Activated T-cell treated with anti-CD3 and anti-CD28 coated beads for 1 hour (primary cell): ENCODE results near the gene ACAA1.
"Not testable (repeated sequence)": the region's sequence is repeated elsewhere in the genome, so short reads cannot be mapped to it uniquely, and the experiment has no call there.

Source experiments
- DNase-seq: peaks from one replicate; pipeline ENCODE4 v3.0.0-alpha.2; 2020; ENCODE audit warnings: low read depth

ACAA1 gene, protein sequence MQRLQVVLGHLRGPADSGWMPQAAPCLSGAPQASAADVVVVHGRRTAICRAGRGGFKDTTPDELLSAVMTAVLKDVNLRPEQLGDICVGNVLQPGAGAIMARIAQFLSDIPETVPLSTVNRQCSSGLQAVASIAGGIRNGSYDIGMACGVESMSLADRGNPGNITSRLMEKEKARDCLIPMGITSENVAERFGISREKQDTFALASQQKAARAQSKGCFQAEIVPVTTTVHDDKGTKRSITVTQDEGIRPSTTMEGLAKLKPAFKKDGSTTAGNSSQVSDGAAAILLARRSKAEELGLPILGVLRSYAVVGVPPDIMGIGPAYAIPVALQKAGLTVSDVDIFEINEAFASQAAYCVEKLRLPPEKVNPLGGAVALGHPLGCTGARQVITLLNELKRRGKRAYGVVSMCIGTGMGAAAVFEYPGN

DNA sequence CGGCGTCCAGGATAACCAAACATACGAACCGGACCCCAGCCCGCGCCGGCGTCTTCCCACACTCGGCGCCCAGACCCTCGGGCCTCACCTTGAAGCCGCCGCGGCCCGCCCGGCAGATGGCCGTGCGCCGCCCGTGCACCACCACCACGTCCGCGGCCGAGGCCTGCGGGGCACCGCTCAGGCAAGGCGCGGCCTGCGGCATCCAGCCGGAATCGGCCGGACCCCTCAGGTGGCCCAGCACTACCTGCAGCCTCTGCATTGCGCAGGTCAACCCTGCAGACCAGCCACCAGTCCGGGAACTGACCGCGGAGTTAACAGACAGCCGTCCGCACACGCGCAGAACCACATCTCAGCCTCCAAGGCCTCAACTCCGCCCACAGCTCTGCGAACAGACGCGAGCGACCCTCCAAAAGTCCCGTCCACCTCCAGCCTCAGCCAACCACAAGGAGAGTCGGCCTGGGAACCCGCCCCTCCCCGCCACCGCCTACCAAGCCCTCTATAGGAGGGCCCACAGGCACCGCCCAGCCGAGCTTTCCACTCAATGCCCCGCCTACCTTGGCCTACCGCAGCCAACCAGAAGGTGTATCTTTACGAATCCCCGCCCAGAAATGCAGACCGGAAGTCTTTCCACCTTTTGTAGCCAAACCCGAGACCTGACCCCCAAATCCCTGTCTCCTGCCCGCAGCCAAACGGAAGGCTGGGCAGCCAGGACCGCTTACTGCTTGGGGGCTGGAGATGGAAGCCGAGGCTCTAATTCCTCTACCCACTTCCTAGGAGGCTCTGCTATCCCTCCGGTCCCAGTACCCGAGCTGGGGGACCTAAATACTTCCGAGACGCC lies at the start of gene ACAA1:
TSS of gene ACAA1 (minus strand) at position 351 of the 838 bp plus-strand sequence. CDS start at position 259, 92 bp downstream.
- peak; percentile 96 for DNase-seq

GRCh38 chr3:38177181-38177580 lies 40.3 kb upstream of the ACAA1 start:
- no peak for DNase-seq

DNA sequence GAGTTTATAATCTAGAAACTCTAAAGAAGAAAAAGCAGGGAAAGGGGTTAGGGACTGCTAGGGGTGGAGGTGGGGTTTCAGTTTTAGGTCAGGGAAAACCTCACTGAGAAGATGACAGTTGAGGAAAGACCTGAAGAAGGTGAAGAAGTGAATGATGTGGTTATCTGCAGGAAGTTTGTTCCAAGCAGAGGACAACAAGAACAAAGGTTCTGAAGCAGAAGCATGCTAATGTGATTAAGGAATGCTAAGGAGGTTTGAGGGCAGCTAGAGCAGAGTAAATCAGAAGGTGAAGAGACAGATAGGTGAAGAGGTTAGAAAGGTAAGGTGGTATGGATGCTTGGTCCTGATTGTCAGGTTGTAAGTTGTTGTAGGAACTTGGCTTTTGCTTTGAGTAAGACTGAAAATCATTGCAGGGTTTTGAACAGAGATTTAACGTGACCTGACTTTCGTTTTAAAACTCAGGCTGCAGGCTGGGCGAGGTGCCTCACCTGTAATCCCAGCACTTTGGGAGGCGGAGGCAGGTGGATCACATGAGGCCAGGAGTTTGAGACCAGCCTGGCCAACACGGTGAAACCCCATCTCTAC lies 37.0 kb upstream of the ACAA1 start:
- DNase-seq = no peak

- no peak for DNase-seq
These were observed 34.7 kb upstream of the ACAA1 start for GRCh38 chr3:38171622-38172021.

DNA sequence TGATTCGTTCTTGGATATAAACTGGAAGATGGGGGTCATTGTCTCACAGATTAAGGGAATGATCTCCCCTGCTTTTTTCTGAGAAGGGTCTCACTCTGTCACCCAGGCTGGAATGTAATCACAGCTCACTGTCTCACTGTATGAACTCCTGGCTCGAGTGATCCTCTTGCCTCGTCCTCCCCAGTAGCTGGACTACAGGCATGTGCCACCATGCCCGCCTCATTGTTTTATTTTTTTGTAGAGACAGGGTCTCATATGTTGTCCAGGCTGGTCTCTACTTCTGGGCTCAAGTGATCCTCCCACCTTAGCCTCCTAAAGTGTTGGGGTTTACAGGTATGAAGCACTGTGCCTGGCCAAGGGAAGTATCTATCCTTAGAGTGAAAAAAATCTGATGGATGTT lies 33.8 kb upstream of the ACAA1 start:
- no peak for DNase-seq

- no peak for DNase-seq
These were observed 32.0 kb upstream of the ACAA1 start for GRCh38 chr3:38169027-38169317.

DNA sequence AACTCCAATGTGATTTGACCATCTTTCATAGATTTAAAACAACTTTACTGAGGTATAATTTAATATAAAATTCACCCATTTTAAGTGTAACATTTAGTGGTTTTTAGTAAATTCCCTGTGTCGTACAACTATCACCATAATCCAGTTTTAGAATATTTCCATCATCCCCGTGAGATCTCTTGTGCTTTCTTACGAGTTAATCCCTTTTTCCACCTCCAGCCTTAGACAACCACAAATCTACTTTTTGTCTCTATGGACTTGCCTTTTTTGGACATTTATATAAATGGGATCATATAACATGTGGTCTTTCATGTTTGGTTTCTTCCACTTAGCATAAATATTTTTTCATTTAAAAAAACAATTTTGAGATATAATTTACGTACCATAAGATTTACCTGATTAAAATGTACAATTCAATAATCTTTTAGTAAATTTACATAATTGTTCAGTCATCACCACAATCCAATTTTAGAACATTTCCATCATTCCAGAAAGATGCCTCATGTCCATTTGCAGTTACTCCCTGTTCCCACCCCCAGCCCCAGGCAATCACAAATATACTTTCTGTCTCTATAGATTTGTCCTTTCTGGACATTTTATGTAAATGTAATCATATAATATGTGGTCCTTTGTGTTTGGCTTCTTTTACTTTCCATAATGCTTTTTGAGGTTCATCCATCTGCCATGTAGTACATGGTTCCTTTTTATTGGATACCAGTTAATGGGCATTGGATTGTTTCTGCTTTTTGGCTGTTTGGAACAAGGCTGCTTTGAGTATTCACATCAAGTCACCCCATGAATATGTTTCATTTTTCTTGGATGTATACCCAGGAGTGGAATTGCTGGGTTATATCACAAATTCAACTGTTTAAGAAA lies 31.5 kb upstream of the ACAA1 start:
- no peak for DNase-seq

- no peak for DNase-seq
These were observed 30.7 kb upstream of the ACAA1 start for GRCh38 chr3:38167591-38167990.

- no peak for DNase-seq
These were observed 28.9 kb upstream of the ACAA1 start for GRCh38 chr3:38165722-38166387.

DNA sequence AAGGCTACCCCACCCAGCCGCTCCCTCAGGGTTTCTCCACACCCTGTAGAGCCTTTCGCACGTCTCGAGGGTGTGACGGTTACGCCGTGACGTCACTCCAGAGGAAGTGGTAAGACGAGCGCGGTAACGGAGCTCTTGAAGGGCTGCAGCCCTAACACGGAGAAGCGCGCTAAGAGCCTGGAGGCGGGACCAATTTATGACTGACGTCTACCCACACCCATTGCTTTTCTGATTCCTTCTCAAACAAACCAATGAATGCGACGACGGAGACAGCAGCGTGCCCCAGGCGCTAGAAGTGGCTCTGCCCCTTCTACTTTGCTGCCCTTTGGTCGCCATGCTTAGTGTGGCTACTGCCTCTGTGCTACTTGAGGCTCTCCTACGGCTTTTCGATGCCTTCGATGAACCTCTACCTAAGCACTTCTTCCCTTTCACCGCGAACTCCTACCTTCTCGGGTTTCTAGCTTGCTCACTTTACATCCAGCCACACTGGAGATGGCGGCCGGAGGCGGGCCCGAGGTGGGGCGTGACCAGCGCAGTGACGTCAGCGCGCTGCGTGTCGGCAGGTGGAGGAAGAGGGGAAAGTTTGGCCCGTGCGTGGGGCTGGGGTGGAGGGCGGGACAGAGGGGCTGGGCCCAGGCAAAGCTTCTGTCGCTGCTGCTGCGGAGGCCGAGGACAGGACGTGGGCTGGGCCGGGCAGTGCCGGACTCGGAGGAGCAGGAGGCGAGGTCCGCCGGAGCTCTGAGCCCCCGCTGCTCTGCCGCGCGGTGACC lies 28.2 kb upstream of the ACAA1 start, which contains the start of gene OXSR1:
TSS of gene OXSR1 (plus strand) at position 586 of the 770 bp plus-strand sequence. CDS start 340 bp downstream, outside the sequence.
- peak; percentile 91 for DNase-seq

- DNase-seq = no peak
These were observed 27.7 kb upstream of the ACAA1 start for GRCh38 chr3:38164643-38164951.

DNA sequence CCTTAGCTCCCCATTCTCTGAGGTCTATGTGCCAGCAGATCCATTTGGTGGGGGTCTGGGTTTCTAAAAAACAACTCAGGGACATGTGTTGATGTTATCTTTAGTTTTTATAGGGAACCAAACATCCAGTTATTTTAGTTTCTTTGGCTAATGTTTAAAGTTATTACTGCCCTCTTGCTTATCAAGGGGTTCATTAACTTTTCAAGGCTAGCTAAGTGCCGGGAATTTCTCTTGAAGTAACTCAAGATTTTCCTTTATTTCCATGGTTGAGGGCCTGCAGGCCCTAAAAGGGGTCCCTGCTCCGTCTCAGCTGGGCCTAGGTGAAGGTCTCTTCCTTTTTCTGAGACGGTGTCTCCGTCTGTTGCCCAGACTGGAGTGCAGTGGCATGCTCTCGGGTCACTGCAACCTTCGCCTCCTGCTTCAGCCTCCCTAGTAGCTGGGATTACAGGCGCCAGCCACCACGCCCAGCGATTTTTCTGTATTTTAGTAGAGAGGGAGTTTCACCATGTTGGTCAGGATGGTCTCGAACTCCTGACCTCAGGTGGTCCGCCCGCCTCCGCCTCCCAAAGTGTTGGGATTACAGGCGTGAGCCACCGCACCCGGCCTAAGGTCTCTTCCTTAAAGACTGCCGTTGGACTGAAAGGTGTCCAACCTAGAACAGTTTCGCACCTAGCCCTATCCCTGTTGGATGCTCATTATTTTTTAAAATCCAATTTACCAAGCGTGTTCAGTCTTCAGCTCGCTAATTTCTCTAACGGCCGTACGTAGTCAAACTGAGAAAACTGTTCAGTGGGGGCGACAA lies 27.1 kb upstream of the ACAA1 start:
- DNase-seq = no peak

GRCh38 chr3:38163117-38163840 lies 26.4 kb upstream of the ACAA1 start:
- DNase-seq = no peak

- DNase-seq = not testable (repeated sequence)
These were observed 23.8 kb upstream of the ACAA1 start for GRCh38 chr3:38160704-38161103.

GRCh38 chr3:38158472-38158871 lies 21.5 kb upstream of the ACAA1 start:
- DNase-seq = no peak

DNA sequence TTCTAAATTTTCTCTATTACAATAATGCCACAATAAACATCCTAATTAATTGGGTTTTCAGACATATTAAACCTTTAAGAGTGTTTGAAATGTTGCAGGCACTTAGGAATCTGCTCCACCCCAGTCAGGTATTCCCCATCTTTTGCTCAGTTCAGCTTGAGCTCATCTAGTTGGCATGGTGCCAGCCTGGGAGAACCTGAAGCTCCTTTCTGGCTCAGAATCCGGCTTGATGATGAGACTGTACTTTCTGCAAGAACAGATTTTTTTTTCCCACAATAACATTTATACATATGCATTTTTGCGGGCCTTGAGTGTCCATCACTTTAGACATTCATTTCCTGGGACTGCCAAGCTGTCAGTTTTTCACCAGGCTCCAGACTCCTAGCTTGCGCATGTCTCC lies 20.7 kb upstream of the ACAA1 start:
- DNase-seq = no peak

DNA sequence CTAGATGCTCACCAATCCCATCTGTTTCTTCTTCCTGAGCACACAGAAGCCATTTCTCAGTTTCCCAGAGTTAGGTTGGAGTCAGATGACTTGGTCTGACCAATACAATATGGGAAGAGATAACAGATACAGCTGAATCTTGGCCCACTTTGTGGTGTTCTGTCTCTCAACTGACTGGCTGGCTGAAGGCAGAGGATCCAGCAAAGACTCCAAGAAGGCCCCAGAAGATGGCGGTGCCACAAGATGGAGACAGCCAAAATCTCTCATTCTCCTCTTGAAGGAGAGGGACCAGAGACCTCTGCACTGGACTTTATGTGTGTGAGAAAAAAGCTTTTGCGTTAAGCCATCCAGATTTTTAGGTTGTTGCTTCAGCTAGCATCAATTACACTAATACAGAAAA lies 20.2 kb upstream of the ACAA1 start:
- no peak for DNase-seq

- DNase-seq = no peak
These were observed 18.9 kb upstream of the ACAA1 start for GRCh38 chr3:38155825-38156224.

DNA sequence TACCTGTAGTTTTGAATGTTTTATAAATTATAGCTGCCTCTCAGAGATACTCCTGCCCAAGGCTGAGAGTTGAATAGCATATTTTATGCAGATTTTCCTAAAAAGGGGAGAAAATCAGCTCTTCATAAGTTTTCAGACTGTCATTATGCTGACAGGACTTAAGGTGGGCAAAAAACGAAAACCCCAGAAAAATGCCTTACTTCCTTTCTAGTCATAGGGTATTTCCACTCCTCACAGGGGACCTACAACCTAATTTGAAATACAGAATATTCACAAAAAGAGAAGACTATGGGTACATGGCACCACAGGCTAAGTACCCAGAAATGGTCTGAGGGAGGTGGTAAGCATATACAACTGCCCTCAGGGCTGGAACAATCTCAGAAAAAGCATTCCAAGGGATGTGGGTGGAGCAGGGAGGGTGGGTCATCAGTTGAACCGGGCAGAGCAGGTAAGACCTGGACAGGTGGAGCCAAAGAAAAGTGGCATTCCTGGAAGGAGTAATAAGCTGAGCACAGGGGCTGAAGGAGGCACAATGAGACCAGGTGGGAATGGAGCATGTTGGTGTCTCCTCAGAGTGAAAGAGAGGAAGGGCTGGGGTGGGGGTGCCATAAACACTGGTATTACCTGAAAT lies 17.8 kb upstream of the ACAA1 start:
- DNase-seq = no peak
